K562 (cell line): ENCODE results near the gene SLC31A1. TPM values are rescaled to one million over a fixed set of nuclear protein-coding genes. Genes with fewer than 3 reads are reported as not detected.

Source experiments
- BMI1 ChIP-seq: fragments of 150-350 bp; IDR thresholded peaks from 2 replicates; pipeline ENCODE4 v1.6.1; 2014; ENCODE audit warnings: low read length
- BRF2 ChIP-seq: IDR thresholded peaks from 3 replicates; pipeline ENCODE4 v1.6.1; 2011; ENCODE audit warnings: borderline replicate concordance, mild to moderate bottlenecking; ENCODE audit not compliant: insufficient read length, insufficient read depth
- ERF ChIP-seq: fragments of 450-650 bp; formaldehyde crosslinking; IDR thresholded peaks from 2 replicates; pipeline ENCODE4 v1.4.0; 2020; ENCODE audit warnings: mild to moderate bottlenecking, mixed read lengths
- HDAC6 ChIP-seq: IDR thresholded peaks from 2 replicates; pipeline ENCODE4 v1.6.1; 2012; ENCODE audit warnings: low read depth, mild to moderate bottlenecking, control low read depth, inconsistent platforms, low read length, moderate library complexity
- HMBOX1 ChIP-seq: sonication (generic); IDR thresholded peaks from 2 replicates; pipeline ENCODE4 v1.6.1; 2016
- ID3 ChIP-seq, 2 experiments: fragments of 250-450 bp in 1 of 2; fragments of 450-650 bp in 1 of 2; sonication (Bioruptor Pico) in 1 of 2; IDR thresholded peaks; 2 replicates each; pipeline versions ENCODE4 v1.6.1 to v1.8.0; 2016 to 2021; ENCODE audit warnings: mild to moderate bottlenecking in 2 of 2, moderate library complexity in 2 of 2, missing compliant biosample characterization in 1 of 2, missing genetic modification characterization in 1 of 2
- IRF2 ChIP-seq: sonication (generic); formaldehyde crosslinking; IDR thresholded peaks from 2 replicates; pipeline ENCODE4 v1.8.1; 2022; ENCODE audit warnings: mild to moderate bottlenecking, missing genetic modification reagents
- MBD1 ChIP-seq: fragments of 250-450 bp; sonication (Bioruptor Pico); IDR thresholded peaks from 2 replicates; pipeline ENCODE4 v1.8.0; 2022; ENCODE audit warnings: inconsistent platforms
- RREB1 ChIP-seq: fragments of 250-450 bp; sonication (Bioruptor Pico); IDR thresholded peaks from 2 replicates; pipeline ENCODE4 v1.4.0; 2020
- SRSF7 ChIP-seq: fragments of 200-400 bp; formaldehyde crosslinking; optimal IDR thresholded peaks from 2 replicates; pipeline ENCODE3; 2017; ENCODE audit warnings: mild to moderate bottlenecking, low read depth, low read length
- ZBTB9 ChIP-seq: fragments of 450-650 bp; formaldehyde crosslinking; IDR thresholded peaks from 2 replicates; pipeline ENCODE4 v1.4.0; 2020; ENCODE audit warnings: mild to moderate bottlenecking, moderate library complexity
- ZNF239 ChIP-seq: fragments of 250-450 bp; sonication (Bioruptor Pico); IDR thresholded peaks from 2 replicates; pipeline ENCODE4 v1.4.0; 2020; ENCODE audit warnings: mild to moderate bottlenecking
- ZNF77 ChIP-seq: fragments of 250-450 bp; sonication (Bioruptor Pico); IDR thresholded peaks from 2 replicates; pipeline ENCODE4 v1.5.0; 2020
- ZNF780A ChIP-seq: fragments of 250-450 bp; sonication (Bioruptor Pico); IDR thresholded peaks from 2 replicates; pipeline ENCODE4 v1.5.0; 2021; ENCODE audit warnings: mild to moderate bottlenecking
- polyA plus RNA-seq, 8 experiments: library from polyadenylated mRNA; depleted of rRNA in 4 of 8; stranded (reverse) in 5 of 8; unstranded in 3 of 8; fragments of >200 nt; fragmentation: Nextera tagmentation in 2 of 8; fragmentation: Illumina TruSeq in 1 of 8; extraction: Ambion mirVana in 2 of 8; extraction: Trizol in 1 of 8; gene quantifications; 2 replicates each; pipeline versions ENCODE4 v1.2.1 to v1.2.3, GENCODE V29; 2011 to 2014; ENCODE audit warnings: inconsistent platforms in 1 of 8, missing spikeins in 1 of 8
- total RNA-seq, 7 experiments: library from RNA; depleted of rRNA in 6 of 7; stranded (reverse); fragments of >200 nt in 6 of 7; fragmentation: Illumina TruSeq in 2 of 7; extraction: Trizol in 2 of 7; gene quantifications; 2 replicates each; pipeline versions ENCODE4 v1.2.1 to v1.2.3, GENCODE V29; 2011 to 2021; ENCODE audit warnings: low replicate concordance in 1 of 7

SLC31A1 gene
- total and polyA plus RNA-seq, 9 of the 15 experiments (the other 6 are each of a cell fraction or from before 2014, with no cell fraction given): 15.4 to 40.7 (median 25.9) TPM

GRCh38 chr9:113275157-113276131, 54.1 kb downstream of the SLC31A1 start, which contains the start of the genes CDC26 and PRPF4 (continued):
- TF ChIP-seq MBD1 (CRISPR knock-in tag) (no peak), ZNF780A (CRISPR knock-in tag) (no peak), ZNF239 (CRISPR knock-in tag) (no peak), ID3 (CRISPR knock-in tag; IDR thresholded peaks at IDR 0.05) (no peak), ID3 (tag; IDR thresholded peaks at IDR 0.05) (no peak), HMBOX1 (no peak), ZBTB9 (CRISPR knock-in tag) (no peak), IRF2 (CRISPR knock-in tag) (no peak), RREB1 (CRISPR knock-in tag) (no peak), ZNF77 (no peak), HDAC6 (no peak), SRSF7 (no peak), BMI1 (no peak), BRF2 (no peak), ERF (CRISPR knock-in tag) (no peak)
